Measurements from ENCODE around the gene SYT7. TPM values are rescaled to one million over a fixed set of nuclear protein-coding genes. Genes with fewer than 3 reads are reported as not detected.

SYT7 gene
- total and polyA plus RNA-seq, 9 donors: 0.24 to 4.9 (median 1.7) TPM

DNA sequence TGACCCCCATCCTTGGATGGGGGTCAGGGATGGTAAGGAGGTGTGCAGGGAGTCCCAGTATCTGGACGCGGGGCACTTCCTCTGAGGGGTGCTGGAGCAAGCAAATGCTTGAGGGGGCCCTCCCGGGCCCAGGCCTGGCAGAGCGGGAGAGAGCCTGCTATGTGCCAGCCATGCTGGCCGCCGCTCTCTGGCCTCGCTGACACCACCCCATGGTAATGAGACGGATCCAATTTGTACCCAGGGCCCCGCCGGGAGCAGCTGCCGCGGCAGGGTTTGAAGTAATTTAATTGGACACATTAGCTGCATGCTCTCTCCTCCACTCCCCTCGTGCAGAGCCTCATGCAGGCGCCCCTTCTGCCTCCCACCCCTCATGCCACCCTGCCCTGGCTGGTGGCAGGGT is 6.3 kb downstream of the SYT7 start:
- intact Hi-C loops (cut with DNase I): loop anchor here in 1 of 4 donors (10.0 kb wide), 1 partner anchor 100 kb away; no protein-coding TSS in a partner anchor
- no peaks in the 10 kb centered on the region for H3K4me1 ChIP-seq (ENCODE audit: insufficient read depth)
- 65 to 70% (median 69%) methylated on average over 14 of the region's 14 CpGs for WGBS, 3 donors
- no peak for DNase-seq
- no peaks in the 10 kb centered on the region for H3K27me3 ChIP-seq
- no peak overlapping the region for H3K27ac ChIP-seq
- no peaks in the 10 kb centered on the region for H3K9me3 ChIP-seq
- H3K36me3 ChIP-seq: no peaks in the 10 kb centered on the region
- H3K4me3 ChIP-seq: no peak overlapping the region
- TF ChIP-seq EP300 (IDR thresholded peaks at IDR 0.05): no peak
- TF ChIP-seq POLR2A (IDR thresholded peaks at IDR 0.05): no peak
- TF ChIP-seq, protein P1, sequence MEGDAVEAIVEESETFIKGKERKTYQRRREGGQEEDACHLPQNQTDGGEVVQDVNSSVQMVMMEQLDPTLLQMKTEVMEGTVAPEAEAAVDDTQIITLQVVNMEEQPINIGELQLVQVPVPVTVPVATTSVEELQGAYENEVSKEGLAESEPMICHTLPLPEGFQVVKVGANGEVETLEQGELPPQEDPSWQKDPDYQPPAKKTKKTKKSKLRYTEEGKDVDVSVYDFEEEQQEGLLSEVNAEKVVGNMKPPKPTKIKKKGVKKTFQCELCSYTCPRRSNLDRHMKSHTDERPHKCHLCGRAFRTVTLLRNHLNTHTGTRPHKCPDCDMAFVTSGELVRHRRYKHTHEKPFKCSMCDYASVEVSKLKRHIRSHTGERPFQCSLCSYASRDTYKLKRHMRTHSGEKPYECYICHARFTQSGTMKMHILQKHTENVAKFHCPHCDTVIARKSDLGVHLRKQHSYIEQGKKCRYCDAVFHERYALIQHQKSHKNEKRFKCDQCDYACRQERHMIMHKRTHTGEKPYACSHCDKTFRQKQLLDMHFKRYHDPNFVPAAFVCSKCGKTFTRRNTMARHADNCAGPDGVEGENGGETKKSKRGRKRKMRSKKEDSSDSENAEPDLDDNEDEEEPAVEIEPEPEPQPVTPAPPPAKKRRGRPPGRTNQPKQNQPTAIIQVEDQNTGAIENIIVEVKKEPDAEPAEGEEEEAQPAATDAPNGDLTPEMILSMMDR (IDR thresholded peaks at IDR 0.05): no peak

DNA sequence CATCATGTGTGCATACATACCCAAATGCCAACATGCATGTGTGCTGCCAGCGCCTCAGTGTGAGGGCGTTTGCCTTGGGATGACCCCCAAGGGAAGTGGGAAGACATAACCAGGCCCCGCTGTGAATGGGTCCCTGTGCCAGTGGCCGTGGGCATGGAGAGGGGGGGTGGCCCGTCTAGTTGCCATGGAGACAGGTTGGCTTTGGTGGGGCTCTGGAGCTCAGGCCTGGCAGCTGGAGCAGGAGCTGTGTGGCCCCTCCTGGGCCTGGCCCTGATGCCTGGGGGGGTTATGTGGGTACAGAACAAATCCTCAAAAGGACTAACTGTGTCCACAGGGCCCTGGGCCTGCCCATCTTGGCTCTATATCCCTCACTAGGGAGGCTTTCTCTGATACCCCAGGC is 8.0 kb downstream of the SYT7 start:
- 73 to 80% (median 77%) methylated on average over 5 of the region's 5 CpGs for WGBS, 3 donors
- H3K4me1 ChIP-seq (ENCODE audit: insufficient read depth): no peaks in the 10 kb centered on the region
- TF ChIP-seq, protein P1 (IDR thresholded peaks at IDR 0.05): no peak
- TF ChIP-seq EP300 (IDR thresholded peaks at IDR 0.05) (no peak), POLR2A (IDR thresholded peaks at IDR 0.05) (no peak)
- no peak overlapping the region for H3K27ac ChIP-seq
- no peak overlapping the region for H3K4me3 ChIP-seq
- H3K9me3 ChIP-seq: no peaks in the 10 kb centered on the region
- no peaks in the 10 kb centered on the region for H3K36me3 ChIP-seq
- no peaks in the 10 kb centered on the region for H3K27me3 ChIP-seq
- no peak for DNase-seq
- intact Hi-C loops (cut with DNase I): loop anchor here in 1 of 4 donors (10.0 kb wide), 1 partner anchor 98 kb away; no protein-coding TSS in a partner anchor

DNA sequence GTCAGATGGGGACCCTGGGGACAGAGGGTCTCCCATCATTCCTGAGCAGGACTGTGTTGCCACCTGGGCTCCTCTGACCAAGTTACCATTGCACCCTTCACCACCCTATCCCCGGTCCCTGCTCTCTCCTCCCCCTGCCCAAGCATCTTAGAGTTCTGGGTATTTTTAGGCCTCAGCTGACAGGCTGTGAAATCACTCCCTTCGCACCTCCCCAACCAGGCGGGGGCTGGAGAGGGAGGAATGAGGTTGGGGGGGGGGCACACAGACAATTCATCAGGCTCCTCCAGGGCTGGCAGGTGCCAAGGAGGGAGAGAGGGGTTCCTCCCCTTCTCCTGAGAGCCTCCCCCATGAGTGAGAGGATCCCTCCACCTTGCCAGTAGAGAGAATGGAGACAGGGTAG is 9.0 kb downstream of the SYT7 start:
- WGBS, 3 donors: 52 to 63% (median 61%) methylated on average over 3 of the region's 3 CpGs
- intact Hi-C loops (cut with DNase I): loop anchor here in 1 of 4 donors (10.0 kb wide), 1 partner anchor 97 kb away; no protein-coding TSS in a partner anchor

DNA sequence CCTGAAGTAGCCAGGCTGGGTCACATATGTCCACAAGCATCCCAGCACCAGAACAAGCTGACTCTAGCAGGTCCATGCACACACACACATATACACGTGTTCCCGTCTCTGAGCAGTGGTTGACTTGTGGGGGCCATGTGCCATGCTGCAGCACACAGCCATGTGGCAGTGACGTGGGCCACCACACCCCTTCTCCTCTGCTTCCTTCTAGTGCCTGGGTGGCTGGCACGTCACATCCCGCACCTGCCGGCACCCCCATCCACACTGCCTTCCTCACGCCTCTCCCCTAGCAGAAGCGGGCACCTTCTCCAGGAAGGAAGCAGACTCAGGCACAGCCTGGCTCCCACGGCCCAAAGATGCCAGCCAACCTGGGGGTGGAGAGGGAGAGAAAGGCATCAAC is 9.5 kb downstream of the SYT7 start:
- Histone ChIP-seq H3K9me3 (no peaks in the 10 kb centered on the region), H3K36me3 (no peaks in the 10 kb centered on the region), H3K27ac (no peak overlapping the region), H3K27me3 (no peaks in the 10 kb centered on the region), H3K4me3 (no peak overlapping the region), H3K4me1 (ENCODE audit: insufficient read depth) (peaks cover 1% of the 10 kb centered on the region)
- no peak for TF ChIP-seq EP300 (IDR thresholded peaks at IDR 0.05)
- TF ChIP-seq POLR2A (IDR thresholded peaks at IDR 0.05): no peak
- TF ChIP-seq, protein P1 (IDR thresholded peaks at IDR 0.05): no peak
- WGBS, 3 donors: 77 to 87% (median 80%) methylated on average over 9 of the region's 9 CpGs
- no peak for DNase-seq
- intact Hi-C loops (cut with DNase I): loop anchor here in 1 of 4 donors (10.0 kb wide), 1 partner anchor 97 kb away; no protein-coding TSS in a partner anchor

More for the DNA sequence above, 9.0 kb downstream of the SYT7 start:
- H3K27ac ChIP-seq: no peak overlapping the region
- TF ChIP-seq EP300 (IDR thresholded peaks at IDR 0.05) (no peak), POLR2A (IDR thresholded peaks at IDR 0.05) (no peak)
- TF ChIP-seq, protein P1 (IDR thresholded peaks at IDR 0.05): no peak
- H3K4me1 ChIP-seq (ENCODE audit: insufficient read depth): peaks cover 1% of the 10 kb centered on the region
- no peaks in the 10 kb centered on the region for H3K9me3 ChIP-seq
- no peaks in the 10 kb centered on the region for H3K27me3 ChIP-seq
- DNase-seq: no peak
- H3K4me3 ChIP-seq: no peak overlapping the region
- no peaks in the 10 kb centered on the region for H3K36me3 ChIP-seq
